ENCODE data around the gene HEPACAM2.

HEPACAM2 gene

GRCh38 chr7:93146472-93147141, 79.7 kb downstream of the HEPACAM2 start:
- DNase-seq: no peak

- no peak for DNase-seq
Observed at GRCh38 chr7:93146036-93146435, 80.2 kb downstream of the HEPACAM2 start.

- DNase-seq: no peak
Observed at GRCh38 chr7:93145354-93145753, 80.9 kb downstream of the HEPACAM2 start.

GRCh38 chr7:93142127-93142526, 84.1 kb downstream of the HEPACAM2 start:
- no peak for DNase-seq

GRCh38 chr7:93140582-93141191, 85.6 kb downstream of the HEPACAM2 start:
- no peak for DNase-seq

- no peak for DNase-seq
Observed at GRCh38 chr7:93138576-93138975, 87.7 kb downstream of the HEPACAM2 start.
